Measurements from ENCODE around the gene EXOSC5. TPM values are rescaled to one million over a fixed set of nuclear protein-coding genes. Genes with fewer than 3 reads are reported as not detected.

Gene EXOSC5
- total RNA-seq, 1 donor: 36.4 TPM

GRCh38 chr19:41426952-41427646 is 29.9 kb upstream of the EXOSC5 start, which contains the start of gene B3GNT8:
Gene B3GNT8, minus strand, starts transcription at chr19:41427374. Its CDS starts 596 bp downstream, at chr19:41426778.
- DNase-seq (ENCODE audit: low read depth in 2 of 3, low spot score in 2 of 3): peak in 2 of 3 donors; percentile 73 to 83

- DNase-seq (ENCODE audit: low read depth in 2 of 3, low spot score in 2 of 3): no peak
These were observed 29.1 kb upstream of the EXOSC5 start for GRCh38 chr19:41426116-41426841.

GRCh38 chr19:41425174-41426115 is 28.3 kb upstream of the EXOSC5 start:
- no peak for DNase-seq (ENCODE audit: low read depth in 2 of 3, low spot score in 2 of 3)

GRCh38 chr19:41424335-41425173 is 27.4 kb upstream of the EXOSC5 start:
- no peak for DNase-seq (ENCODE audit: low read depth in 2 of 3, low spot score in 2 of 3)

DNA sequence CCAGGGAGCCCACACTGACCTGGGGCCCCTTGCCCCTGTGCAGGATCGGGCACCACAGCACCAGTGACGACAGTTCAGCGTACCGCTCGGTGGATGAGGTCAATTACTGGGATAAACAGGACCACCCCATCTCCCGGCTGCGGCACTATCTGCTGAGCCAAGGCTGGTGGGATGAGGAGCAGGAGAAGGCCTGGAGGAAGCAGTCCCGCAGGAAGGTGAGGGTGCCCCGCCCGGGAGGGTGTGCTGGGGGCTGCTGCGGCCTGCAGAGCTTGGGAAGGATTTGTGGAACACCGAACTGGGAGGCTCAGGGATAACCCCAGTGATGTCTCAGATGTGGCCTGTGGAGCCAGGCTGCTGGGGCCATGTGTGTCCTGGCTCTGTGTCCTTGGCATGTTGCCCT is 25.8 kb upstream of the EXOSC5 start:
- no peak for DNase-seq (ENCODE audit: low read depth in 2 of 3, low spot score in 2 of 3)

- no peak for DNase-seq (ENCODE audit: low read depth in 2 of 3, low spot score in 2 of 3)
These were observed 25.3 kb upstream of the EXOSC5 start for GRCh38 chr19:41422456-41422855.

DNA sequence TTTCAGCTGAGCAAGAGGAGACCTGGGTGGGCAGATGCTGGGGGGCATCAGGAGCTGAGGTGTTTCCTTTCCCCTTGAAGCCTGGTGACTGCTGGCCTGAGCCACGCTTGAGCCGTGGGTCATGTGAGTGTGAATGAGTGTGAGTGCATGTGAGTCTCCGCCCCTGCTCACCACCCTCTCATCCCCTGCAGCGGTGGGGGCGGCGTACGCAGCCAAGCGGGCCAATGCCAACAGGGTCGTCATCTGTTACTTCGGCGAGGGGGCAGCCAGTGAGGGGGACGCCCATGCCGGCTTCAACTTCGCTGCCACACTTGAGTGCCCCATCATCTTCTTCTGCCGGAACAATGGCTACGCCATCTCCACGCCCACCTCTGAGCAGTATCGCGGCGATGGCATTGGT is 24.8 kb upstream of the EXOSC5 start:
- DNase-seq (ENCODE audit: low read depth in 2 of 3, low spot score in 2 of 3): no peak

DNA sequence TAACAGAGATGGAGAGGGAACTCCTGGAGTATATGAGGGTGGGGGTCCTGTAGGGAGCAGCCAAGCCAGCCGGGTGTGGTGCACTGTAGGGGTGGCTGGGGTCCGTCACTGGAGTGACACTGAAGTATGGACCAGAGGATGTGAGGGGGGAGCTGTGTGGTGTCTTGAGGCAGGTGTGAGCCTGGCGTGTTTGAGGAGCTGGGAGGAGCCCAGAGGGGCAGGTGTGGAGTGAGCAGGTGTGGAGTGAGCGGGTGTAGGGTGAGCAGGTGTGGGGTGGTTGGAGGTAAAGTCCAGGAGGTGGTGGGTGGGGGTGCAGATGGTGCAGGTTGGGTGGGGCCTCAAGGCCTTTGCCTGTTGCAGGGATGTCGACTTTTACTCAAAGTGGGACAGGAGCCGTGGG is 24.2 kb upstream of the EXOSC5 start:
- DNase-seq (ENCODE audit: low read depth in 2 of 3, low spot score in 2 of 3): no peak

DNA sequence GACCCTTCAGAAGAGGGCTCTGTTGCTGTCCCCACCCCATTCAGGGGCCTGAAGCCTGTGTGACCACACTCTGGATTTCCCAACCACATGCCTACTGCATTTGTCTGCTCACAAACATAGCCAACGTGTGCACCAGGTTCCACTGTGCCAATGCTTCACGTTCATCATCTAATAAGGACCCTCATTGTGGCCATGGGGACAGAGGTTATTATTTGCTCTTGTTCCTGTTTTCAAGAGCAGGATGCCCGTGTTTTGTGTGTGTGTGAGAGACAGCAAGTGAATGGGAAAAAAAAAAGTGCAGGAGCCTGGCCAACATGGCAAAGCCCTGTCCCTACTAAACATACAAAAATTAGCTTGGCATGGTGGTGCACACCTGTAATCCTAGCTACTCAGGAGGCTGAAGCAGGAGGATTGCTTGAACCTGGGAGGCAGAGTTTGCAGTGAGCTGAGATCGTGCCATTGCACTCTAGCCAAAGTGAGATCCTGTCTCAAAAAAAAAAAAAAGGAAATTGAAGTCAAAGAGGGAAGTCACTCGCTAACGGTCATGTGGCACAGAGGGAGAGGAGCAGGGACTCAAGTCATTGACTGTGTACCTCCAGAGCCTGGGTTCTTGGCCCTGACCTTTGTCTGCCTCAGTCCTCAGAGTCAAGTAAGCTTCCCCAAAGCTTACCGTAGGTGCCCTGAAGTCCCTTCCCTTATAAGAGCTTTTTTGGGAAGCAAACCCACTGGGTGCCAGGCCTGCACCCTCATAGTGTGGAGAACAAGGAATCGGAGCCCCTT is 23.1 kb upstream of the EXOSC5 start:
- DNase-seq (ENCODE audit: low read depth in 2 of 3, low spot score in 2 of 3): peak in 2 of 3 donors; percentile 50 to 72

GRCh38 chr19:41416194-41416674 is 19.1 kb upstream of the EXOSC5 start:
- DNase-seq (ENCODE audit: low read depth in 2 of 3, low spot score in 2 of 3): no peak

- no peak for DNase-seq (ENCODE audit: low read depth in 2 of 3, low spot score in 2 of 3)
These were observed 18.0 kb upstream of the EXOSC5 start for GRCh38 chr19:41415154-41415571.

DNA sequence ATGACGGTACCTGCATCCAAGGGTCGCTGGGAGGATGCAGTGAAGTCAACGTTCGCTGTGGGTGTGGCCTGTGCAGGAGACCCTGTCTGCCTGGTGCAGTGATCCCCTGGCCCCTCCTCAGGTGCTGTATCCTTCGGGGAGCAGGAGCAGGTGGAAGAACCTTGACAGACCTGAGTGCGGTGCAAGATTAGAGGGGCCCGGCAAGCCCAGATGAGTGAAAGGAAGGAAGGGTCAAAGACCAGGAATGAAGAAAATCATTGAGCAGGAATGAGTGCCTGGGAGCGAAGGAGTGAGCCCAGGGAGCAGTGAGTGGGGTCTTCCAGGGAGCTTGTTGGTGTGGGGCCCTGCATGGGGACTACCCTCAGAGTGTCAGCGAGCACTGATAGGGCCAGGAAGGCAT is 17.3 kb upstream of the EXOSC5 start:
- DNase-seq (ENCODE audit: low read depth in 2 of 3, low spot score in 2 of 3): no peak

- DNase-seq (ENCODE audit: low read depth in 2 of 3, low spot score in 2 of 3): no peak
These were observed 16.8 kb upstream of the EXOSC5 start for GRCh38 chr19:41413947-41414346.

- DNase-seq (ENCODE audit: low read depth in 2 of 3, low spot score in 2 of 3): no peak
These were observed 15.8 kb upstream of the EXOSC5 start for GRCh38 chr19:41412953-41413352.

GRCh38 chr19:41411968-41412265 is 14.8 kb upstream of the EXOSC5 start:
- no peak for DNase-seq (ENCODE audit: low read depth in 2 of 3, low spot score in 2 of 3)

- no peak for DNase-seq (ENCODE audit: low read depth in 2 of 3, low spot score in 2 of 3)
These were observed 14.2 kb upstream of the EXOSC5 start for GRCh38 chr19:41411100-41411967.

- no peak for DNase-seq (ENCODE audit: low read depth in 2 of 3, low spot score in 2 of 3)
These were observed 13.3 kb upstream of the EXOSC5 start for GRCh38 chr19:41410336-41411054.

DNA sequence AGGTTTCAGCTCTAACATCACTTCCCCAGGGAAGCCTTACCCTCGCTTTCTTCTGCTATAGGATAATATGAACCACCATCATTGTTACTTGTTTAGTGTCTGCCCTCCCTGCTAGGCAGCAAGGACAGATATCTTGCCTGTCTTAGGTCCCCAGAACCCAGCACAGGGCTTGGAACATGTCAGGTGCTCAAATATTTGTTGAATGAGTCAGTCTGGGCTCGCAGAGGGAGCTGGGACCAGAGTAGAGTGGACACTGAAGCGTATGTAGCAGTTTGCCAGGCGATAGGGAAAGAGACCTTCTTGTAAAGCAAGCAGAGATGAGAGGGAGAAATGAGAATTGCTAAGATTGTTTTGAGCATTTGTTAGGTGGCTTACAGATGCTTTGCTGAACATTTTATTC is 12.1 kb upstream of the EXOSC5 start:
- DNase-seq (ENCODE audit: low read depth in 2 of 3, low spot score in 2 of 3): no peak

Measured in hematopoietic multipotent progenitor cell (in vitro differentiated cells).